ENCODE data around the gene SASS6. TPM values are rescaled to one million over a fixed set of nuclear protein-coding genes. Genes with fewer than 3 reads are reported as not detected.

The SASS6 gene
- total and polyA plus RNA-seq, 9 of the 15 experiments (the other 6 are each of a cell fraction or from before 2014, with no cell fraction given): 11.6 to 34.1 (median 18.0) TPM

- TF ChIP-seq, protein P1, sequence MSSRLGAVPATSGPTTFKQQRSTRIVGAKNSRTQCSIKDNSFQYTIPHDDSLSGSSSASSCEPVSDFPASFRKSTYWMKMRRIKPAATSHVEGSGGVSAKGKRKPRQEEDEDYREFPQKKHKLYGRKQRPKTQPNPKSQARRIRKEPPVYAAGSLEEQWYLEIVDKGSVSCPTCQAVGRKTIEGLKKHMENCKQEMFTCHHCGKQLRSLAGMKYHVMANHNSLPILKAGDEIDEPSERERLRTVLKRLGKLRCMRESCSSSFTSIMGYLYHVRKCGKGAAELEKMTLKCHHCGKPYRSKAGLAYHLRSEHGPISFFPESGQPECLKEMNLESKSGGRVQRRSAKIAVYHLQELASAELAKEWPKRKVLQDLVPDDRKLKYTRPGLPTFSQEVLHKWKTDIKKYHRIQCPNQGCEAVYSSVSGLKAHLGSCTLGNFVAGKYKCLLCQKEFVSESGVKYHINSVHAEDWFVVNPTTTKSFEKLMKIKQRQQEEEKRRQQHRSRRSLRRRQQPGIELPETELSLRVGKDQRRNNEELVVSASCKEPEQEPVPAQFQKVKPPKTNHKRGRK (tag; IDR thresholded peaks at IDR 0.05): no peak
- TF ChIP-seq, protein P2, sequence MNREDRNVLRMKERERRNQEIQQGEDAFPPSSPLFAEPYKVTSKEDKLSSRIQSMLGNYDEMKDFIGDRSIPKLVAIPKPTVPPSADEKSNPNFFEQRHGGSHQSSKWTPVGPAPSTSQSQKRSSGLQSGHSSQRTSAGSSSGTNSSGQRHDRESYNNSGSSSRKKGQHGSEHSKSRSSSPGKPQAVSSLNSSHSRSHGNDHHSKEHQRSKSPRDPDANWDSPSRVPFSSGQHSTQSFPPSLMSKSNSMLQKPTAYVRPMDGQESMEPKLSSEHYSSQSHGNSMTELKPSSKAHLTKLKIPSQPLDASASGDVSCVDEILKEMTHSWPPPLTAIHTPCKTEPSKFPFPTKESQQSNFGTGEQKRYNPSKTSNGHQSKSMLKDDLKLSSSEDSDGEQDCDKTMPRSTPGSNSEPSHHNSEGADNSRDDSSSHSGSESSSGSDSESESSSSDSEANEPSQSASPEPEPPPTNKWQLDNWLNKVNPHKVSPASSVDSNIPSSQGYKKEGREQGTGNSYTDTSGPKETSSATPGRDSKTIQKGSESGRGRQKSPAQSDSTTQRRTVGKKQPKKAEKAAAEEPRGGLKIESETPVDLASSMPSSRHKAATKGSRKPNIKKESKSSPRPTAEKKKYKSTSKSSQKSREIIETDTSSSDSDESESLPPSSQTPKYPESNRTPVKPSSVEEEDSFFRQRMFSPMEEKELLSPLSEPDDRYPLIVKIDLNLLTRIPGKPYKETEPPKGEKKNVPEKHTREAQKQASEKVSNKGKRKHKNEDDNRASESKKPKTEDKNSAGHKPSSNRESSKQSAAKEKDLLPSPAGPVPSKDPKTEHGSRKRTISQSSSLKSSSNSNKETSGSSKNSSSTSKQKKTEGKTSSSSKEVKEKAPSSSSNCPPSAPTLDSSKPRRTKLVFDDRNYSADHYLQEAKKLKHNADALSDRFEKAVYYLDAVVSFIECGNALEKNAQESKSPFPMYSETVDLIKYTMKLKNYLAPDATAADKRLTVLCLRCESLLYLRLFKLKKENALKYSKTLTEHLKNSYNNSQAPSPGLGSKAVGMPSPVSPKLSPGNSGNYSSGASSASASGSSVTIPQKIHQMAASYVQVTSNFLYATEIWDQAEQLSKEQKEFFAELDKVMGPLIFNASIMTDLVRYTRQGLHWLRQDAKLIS (CRISPR knock-in tag; IDR thresholded peaks at IDR 0.05): peak; percentile 55; the same call in 1 of the 2 replicates
- TF ChIP-seq, protein P3, sequence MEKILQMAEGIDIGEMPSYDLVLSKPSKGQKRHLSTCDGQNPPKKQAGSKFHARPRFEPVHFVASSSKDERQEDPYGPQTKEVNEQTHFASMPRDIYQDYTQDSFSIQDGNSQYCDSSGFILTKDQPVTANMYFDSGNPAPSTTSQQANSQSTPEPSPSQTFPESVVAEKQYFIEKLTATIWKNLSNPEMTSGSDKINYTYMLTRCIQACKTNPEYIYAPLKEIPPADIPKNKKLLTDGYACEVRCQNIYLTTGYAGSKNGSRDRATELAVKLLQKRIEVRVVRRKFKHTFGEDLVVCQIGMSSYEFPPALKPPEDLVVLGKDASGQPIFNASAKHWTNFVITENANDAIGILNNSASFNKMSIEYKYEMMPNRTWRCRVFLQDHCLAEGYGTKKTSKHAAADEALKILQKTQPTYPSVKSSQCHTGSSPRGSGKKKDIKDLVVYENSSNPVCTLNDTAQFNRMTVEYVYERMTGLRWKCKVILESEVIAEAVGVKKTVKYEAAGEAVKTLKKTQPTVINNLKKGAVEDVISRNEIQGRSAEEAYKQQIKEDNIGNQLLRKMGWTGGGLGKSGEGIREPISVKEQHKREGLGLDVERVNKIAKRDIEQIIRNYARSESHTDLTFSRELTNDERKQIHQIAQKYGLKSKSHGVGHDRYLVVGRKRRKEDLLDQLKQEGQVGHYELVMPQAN (IDR thresholded peaks at IDR 0.05; ENCODE audit: borderline replicate concordance): no peak
- peak; percentile 63; the same call in 1 of the 2 replicates for TF ChIP-seq POLR2AphosphoS2 (IDR thresholded peaks at IDR 0.05; ENCODE audit: low read length)
- peak; percentile 5 to 68; a peak in 3 of 4 replicates for TF ChIP-seq SIN3A (IDR thresholded peaks at IDR 0.05; ENCODE audit: borderline replicate concordance in 2 of 2, control insufficient read depth in 1 of 2, low read depth in 2 of 2, low read length in 2 of 2)
- peak; percentile 81 for TF ChIP-seq BHLHE40 (IDR thresholded peaks at IDR 0.05; ENCODE audit: low read length)
- no peak for TF ChIP-seq CREB5 (CRISPR knock-in tag; IDR thresholded peaks at IDR 0.05)
- TF ChIP-seq SRSF7 (optimal IDR thresholded peaks at IDR 0.05; ENCODE audit: low read depth, low read length): no peak
- no peak for TF ChIP-seq GABPB2 (CRISPR knock-in tag; conservative IDR thresholded peaks at IDR 0.05)
- TF ChIP-seq, protein P4, sequence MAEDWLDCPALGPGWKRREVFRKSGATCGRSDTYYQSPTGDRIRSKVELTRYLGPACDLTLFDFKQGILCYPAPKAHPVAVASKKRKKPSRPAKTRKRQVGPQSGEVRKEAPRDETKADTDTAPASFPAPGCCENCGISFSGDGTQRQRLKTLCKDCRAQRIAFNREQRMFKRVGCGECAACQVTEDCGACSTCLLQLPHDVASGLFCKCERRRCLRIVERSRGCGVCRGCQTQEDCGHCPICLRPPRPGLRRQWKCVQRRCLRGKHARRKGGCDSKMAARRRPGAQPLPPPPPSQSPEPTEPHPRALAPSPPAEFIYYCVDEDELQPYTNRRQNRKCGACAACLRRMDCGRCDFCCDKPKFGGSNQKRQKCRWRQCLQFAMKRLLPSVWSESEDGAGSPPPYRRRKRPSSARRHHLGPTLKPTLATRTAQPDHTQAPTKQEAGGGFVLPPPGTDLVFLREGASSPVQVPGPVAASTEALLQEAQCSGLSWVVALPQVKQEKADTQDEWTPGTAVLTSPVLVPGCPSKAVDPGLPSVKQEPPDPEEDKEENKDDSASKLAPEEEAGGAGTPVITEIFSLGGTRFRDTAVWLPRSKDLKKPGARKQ (CRISPR knock-in tag; IDR thresholded peaks at IDR 0.05): no peak
- no peak for TF ChIP-seq ARHGAP35 (IDR thresholded peaks at IDR 0.05; ENCODE audit: partially characterized antibody)
- TF ChIP-seq ILF3 (IDR thresholded peaks at IDR 0.05; ENCODE audit: borderline replicate concordance): no peak
- TF ChIP-seq HMBOX1 (IDR thresholded peaks at IDR 0.05): no peak
These were observed 94.6 kb downstream of the SASS6 start (continued) for GRCh38 chr1:100037927-100038659.

All from K562 (cell line).